Neural progenitor cell (in vitro differentiated cells): ENCODE measurements around the gene CCM2.

Experiments used
- CTCF ChIP-seq: fragments of 200-600 bp; sonication (generic); IDR thresholded peaks from 2 replicates; pipeline ENCODE4 v1.5.1; 2017; ENCODE audit warnings: antibody characterized with exemption, mild to moderate bottlenecking
- EZH2 ChIP-seq: fragments of 200-600 bp; sonication (generic); IDR thresholded peaks from 2 replicates; pipeline ENCODE4 v1.6.1; 2017; ENCODE audit warnings: antibody characterized with exemption, mild to moderate bottlenecking, moderate library complexity

GRCh38 chr7:44987457-44987856 is 12.5 kb upstream of the CCM2 start:
- TF ChIP-seq EZH2 (no peak), CTCF (no peak)
